ENCODE results near the gene TENM3.

- TF ChIP-seq CTCF (IDR thresholded peaks at IDR 0.05) (no peak), POLR2A (IDR thresholded peaks at IDR 0.05) (no peak)
These were observed 335.2 kb downstream of the TENM3 start for GRCh38 chr4:182578402-182578801.

Data from testis (tissue), 2 donors.